ENCODE results near the gene TGIF2.

DNA sequence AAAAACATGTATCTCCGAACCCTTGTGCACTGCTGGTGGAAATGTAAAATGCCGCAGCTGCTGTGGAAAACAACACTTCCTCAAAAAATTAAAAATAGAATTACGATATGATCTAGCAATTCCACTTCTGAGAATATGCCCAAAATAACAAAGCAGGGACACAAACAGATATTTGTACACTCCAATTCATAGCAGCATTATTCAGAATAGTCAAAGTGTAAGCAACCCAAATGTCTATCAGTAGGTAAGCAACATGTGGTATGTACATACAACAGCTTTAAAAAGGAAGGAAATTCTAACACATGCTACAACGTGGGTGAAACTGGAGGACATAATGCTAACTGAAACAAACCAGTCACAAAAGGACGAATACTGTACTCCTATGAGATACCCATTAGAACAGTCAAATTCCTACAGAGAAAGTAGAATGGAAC lies 26.5 kb downstream of the TGIF2 start:
- TF ChIP-seq, protein P1, sequence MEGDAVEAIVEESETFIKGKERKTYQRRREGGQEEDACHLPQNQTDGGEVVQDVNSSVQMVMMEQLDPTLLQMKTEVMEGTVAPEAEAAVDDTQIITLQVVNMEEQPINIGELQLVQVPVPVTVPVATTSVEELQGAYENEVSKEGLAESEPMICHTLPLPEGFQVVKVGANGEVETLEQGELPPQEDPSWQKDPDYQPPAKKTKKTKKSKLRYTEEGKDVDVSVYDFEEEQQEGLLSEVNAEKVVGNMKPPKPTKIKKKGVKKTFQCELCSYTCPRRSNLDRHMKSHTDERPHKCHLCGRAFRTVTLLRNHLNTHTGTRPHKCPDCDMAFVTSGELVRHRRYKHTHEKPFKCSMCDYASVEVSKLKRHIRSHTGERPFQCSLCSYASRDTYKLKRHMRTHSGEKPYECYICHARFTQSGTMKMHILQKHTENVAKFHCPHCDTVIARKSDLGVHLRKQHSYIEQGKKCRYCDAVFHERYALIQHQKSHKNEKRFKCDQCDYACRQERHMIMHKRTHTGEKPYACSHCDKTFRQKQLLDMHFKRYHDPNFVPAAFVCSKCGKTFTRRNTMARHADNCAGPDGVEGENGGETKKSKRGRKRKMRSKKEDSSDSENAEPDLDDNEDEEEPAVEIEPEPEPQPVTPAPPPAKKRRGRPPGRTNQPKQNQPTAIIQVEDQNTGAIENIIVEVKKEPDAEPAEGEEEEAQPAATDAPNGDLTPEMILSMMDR (IDR thresholded peaks at IDR 0.05), result no peak
- no peak for TF ChIP-seq EZH2 (IDR thresholded peaks at IDR 0.05; ENCODE audit: borderline replicate concordance, insufficient read depth, low read depth, low read length, poor library complexity, severe bottlenecking)

Data from B cell (primary cell).